Large intestine (tissue), 12 donors: ENCODE results near the gene CCDC83. TPM values are rescaled to one million over a fixed set of nuclear protein-coding genes. Genes with fewer than 3 reads are reported as not detected.

Experiments
- DNase-seq, 2 donors: peaks; one replicate each; pipeline versions ENCODE4 v3.0.0 to v3.0.0-alpha.2; 2013
- H3K27ac ChIP-seq: one replicate; pipeline ENCODE4 v1.5.1; 2013; ENCODE audit warnings: low read length
- H3K27me3 ChIP-seq: 2 replicates; pipeline ENCODE4 v1.6.1; 2013; ENCODE audit warnings: low read length; ENCODE audit not compliant: control insufficient read depth, insufficient read depth
- H3K36me3 ChIP-seq: 2 replicates; pipeline ENCODE4 v1.6.1; 2013; ENCODE audit warnings: low read length; ENCODE audit not compliant: control insufficient read depth, insufficient read depth
- H3K4me1 ChIP-seq: one replicate; pipeline ENCODE4 v1.6.1; 2013; ENCODE audit warnings: low read length; ENCODE audit not compliant: control insufficient read depth, insufficient read depth
- H3K4me3 ChIP-seq: one replicate; pipeline ENCODE4 v1.5.1; 2013; ENCODE audit warnings: low read length
- H3K9me3 ChIP-seq: one replicate; pipeline ENCODE4 v1.6.1; 2013; ENCODE audit warnings: mild to moderate bottlenecking, low read depth, low read length, moderate library complexity; ENCODE audit not compliant: control insufficient read depth
- WGBS: methylation state at CpG from one replicate; pipeline ENCODE4 v1.1.5; 2013; ENCODE audit warnings: low lambda C conversion rate; ENCODE audit not compliant: insufficient coverage; 5-methylcytosine and 5-hydroxymethylcytosine counted together
- long read RNA-seq, 11 donors: transcript quantifications; one replicate each; lab custom pipeline, GENCODE V29; 2026
- polyA plus RNA-seq: library from polyadenylated mRNA; unstranded; fragments of 120-200 nt; gene quantifications from one replicate; pipeline ENCODE4 v1.2.1, GENCODE V29; 2013

Gene CCDC83
- 0.04 TPM for polyA plus RNA-seq
- long read RNA-seq, donor 1: 0 reads
- long read RNA-seq, donor 2: 0 reads
- long read RNA-seq, donor 3: 0 reads
- long read RNA-seq, donor 4: 0 reads
- long read RNA-seq, donor 5: 0 reads
- long read RNA-seq, donor 6: 0 reads
- long read RNA-seq, donor 7: 0 reads
- long read RNA-seq, donor 8: 0 reads
- long read RNA-seq, donor 9: 0 reads
- long read RNA-seq, donor 10: 0 reads
- long read RNA-seq, donor 11: 0 reads

DNA sequence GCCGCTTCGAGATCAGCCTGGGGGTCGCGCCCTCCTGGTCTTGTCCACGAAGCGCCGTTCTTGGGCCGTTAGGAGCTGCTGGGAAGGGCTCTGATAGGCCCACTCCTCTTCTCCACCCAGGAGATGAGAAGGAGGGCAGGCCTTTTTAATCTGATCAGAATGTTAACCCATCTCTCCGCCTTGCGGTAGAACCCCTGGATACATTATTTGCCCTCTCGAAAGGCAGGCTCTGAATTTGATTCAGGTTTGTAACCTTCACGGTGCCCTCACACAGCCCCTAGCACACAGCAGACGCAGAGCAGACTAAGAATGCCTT lies at the start of gene CCDC83:
TSS of gene CCDC83 (plus strand) at position 43 of the 316 bp plus-strand sequence. CDS start 9,741 bp downstream, outside the sequence.
- peak within 1 kb of the TSS; percentile 61 for H3K4me3 ChIP-seq
- no CpG with 5 or more reads among the region's 13 CpGs for WGBS
- H3K36me3 ChIP-seq: no peaks in the 10 kb centered on the region
- peaks cover 11% of the 10 kb centered on the region for H3K9me3 ChIP-seq
- DNase-seq: no peak
- peaks cover 5% of the 10 kb centered on the region for H3K4me1 ChIP-seq
- peak within 1 kb of the TSS; percentile 71 for H3K27ac ChIP-seq
- no peaks in the 10 kb centered on the region for H3K27me3 ChIP-seq

DNA sequence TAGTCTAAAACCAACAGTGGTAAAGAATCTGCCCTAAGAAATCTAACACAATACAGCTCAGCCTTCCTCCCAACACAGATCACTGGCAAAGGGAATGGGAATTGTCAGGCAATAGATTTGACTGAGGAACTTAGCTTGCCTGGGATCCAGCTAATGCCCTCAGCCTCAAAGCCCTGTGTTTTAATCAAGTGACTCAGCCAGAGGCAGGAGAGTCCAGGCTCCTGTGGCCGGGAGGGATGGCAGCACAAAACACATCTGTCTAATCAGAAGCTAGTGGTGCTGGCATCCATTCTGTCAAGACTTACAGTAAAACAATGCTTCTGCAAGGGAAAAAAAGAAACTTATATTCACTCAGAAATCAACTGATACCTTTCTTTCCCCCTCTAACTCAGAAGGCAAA lies 49.8 kb upstream of the CCDC83 start:
- no peaks in the 10 kb centered on the region for H3K27me3 ChIP-seq
- H3K36me3 ChIP-seq: no peaks in the 10 kb centered on the region
- no peak for DNase-seq
- H3K9me3 ChIP-seq: no peaks in the 10 kb centered on the region
- WGBS: no CpG with 5 or more reads among the region's 1 CpG
- H3K4me3 ChIP-seq: no peak overlapping the region
- H3K27ac ChIP-seq: no peak overlapping the region
- H3K4me1 ChIP-seq: peaks cover 9% of the 10 kb centered on the region

DNA sequence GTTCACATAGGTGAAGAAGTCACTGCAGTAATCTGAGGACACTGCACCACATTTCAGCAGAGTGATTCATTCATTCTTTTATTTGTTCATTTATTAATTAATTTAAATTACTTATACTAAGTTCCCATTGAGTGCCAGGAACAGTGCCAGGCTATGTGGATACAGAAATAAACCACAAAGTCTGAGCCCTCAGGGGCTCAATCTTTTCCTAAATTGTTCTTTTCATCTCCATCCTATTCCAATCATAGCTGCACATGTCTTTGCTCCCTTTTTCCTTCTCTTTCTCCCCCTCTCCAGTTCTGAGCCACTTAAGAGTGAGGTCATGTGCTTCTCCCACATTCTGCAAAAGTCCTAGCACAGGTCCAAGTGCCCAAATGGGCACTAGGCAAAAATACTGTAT lies 49.2 kb upstream of the CCDC83 start:
- Histone ChIP-seq H3K36me3 (no peaks in the 10 kb centered on the region), H3K9me3 (no peaks in the 10 kb centered on the region), H3K27me3 (no peaks in the 10 kb centered on the region), H3K4me1 (peaks cover 11% of the 10 kb centered on the region), H3K4me3 (no peak overlapping the region), H3K27ac (no peak overlapping the region)
- no peak for DNase-seq

DNA sequence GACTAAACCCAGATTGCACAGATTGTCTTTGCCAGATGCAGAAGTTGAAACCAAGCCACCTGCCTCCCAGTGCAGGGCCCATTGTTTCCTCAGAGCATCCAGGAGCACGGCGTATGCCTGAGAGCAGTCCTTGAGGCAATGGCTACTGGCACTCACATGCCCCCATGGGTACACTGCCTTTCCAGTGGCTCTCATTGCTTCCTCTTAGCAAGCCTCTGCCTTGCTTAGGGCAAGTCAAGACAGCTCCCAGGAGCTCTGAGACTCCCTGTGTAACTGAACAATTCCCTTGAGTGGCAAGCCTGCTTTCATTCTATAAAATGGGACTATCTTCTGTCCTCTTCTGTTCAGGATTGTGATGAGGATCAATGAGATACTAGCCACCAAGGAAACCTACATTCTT lies 48.3 kb upstream of the CCDC83 start:
- no peaks in the 10 kb centered on the region for H3K9me3 ChIP-seq
- DNase-seq: no peak
- H3K27me3 ChIP-seq: no peaks in the 10 kb centered on the region
- H3K27ac ChIP-seq: no peak overlapping the region
- peaks cover 16% of the 10 kb centered on the region for H3K4me1 ChIP-seq
- no peaks in the 10 kb centered on the region for H3K36me3 ChIP-seq
- WGBS: no CpG with 5 or more reads among the region's 2 CpGs
- no peak overlapping the region for H3K4me3 ChIP-seq

DNA sequence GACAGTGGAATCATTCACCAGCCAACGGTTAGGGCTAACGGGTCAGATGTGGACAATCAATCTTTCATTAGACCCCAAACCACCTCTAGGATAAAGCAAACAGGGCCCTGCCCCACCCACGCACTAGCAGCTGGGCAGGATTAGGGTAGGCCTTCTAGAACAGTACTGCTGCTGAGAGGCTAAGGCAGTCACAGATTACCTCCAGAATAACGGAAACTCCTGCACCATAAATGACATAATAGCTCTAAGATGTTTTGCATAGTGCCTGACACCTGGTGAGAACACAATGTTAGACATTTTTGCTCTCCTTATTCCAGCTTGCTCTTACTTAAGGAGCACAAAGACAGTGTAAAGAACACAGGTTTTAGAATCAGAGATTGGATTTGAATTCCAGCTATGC lies 46.0 kb upstream of the CCDC83 start:
- 60% methylated on average over 1 of the region's 4 CpGs for WGBS
- Histone ChIP-seq H3K36me3 (no peaks in the 10 kb centered on the region), H3K4me1 (peaks cover 25% of the 10 kb centered on the region), H3K27me3 (no peaks in the 10 kb centered on the region), H3K9me3 (no peaks in the 10 kb centered on the region), H3K27ac (no peak overlapping the region), H3K4me3 (no peak overlapping the region)
- no peak for DNase-seq

DNA sequence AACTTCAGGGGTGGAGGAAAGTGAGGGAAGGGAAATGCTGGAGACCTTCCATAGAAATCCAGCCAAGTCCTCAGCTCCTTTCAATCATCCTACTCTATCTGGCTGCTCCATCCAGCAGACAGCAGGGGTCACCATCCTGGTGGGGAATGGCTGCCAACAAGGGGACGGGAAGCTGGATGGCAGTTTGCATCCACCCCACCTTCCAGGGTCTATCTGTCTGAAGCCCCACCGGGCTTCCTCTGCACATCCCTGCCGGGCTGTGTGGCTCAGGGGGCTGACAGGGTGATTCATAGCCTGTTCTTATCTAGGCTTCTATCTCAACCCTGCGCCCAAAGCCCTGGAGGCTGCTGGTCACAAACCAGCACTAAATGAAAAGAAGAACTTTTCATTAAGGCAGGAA lies 45.3 kb upstream of the CCDC83 start:
- no CpG with 5 or more reads among the region's 4 CpGs for WGBS
- Histone ChIP-seq H3K4me1 (peaks cover 27% of the 10 kb centered on the region), H3K27ac (no peak overlapping the region)

DNA sequence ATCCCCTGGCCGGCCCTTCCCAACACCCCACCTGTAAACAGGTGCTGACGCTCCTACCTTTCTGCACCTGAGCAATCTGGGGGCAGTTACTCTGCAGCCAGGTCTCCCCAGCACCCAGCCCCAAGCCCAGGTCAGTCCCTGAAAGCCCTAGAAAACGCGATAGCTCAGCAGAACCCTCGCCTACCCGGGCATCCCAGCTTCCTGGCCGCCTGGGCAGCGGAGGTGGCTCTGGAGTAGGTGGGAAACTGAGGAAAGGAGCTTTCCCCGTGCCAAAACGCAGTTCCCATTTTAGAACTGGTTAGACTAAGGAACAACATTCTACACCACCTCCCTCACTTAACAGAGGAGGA lies 44.7 kb upstream of the CCDC83 start:
- Histone ChIP-seq H3K9me3 (no peaks in the 10 kb centered on the region), H3K27me3 (no peaks in the 10 kb centered on the region), H3K36me3 (no peaks in the 10 kb centered on the region), H3K4me1 (peaks cover 27% of the 10 kb centered on the region), H3K4me3 (peak overlapping the region; percentile 50), H3K27ac (no peak overlapping the region)
- no peak for DNase-seq
- WGBS: no CpG with 5 or more reads among the region's 10 CpGs

More for the DNA sequence above, 45.3 kb upstream of the CCDC83 start:
- H3K36me3 ChIP-seq: no peaks in the 10 kb centered on the region
- H3K27me3 ChIP-seq: no peaks in the 10 kb centered on the region
- no peaks in the 10 kb centered on the region for H3K9me3 ChIP-seq
- DNase-seq: peak in 1 of 2 donors; percentile 32
- peak overlapping the region; percentile 50 for H3K4me3 ChIP-seq

DNA sequence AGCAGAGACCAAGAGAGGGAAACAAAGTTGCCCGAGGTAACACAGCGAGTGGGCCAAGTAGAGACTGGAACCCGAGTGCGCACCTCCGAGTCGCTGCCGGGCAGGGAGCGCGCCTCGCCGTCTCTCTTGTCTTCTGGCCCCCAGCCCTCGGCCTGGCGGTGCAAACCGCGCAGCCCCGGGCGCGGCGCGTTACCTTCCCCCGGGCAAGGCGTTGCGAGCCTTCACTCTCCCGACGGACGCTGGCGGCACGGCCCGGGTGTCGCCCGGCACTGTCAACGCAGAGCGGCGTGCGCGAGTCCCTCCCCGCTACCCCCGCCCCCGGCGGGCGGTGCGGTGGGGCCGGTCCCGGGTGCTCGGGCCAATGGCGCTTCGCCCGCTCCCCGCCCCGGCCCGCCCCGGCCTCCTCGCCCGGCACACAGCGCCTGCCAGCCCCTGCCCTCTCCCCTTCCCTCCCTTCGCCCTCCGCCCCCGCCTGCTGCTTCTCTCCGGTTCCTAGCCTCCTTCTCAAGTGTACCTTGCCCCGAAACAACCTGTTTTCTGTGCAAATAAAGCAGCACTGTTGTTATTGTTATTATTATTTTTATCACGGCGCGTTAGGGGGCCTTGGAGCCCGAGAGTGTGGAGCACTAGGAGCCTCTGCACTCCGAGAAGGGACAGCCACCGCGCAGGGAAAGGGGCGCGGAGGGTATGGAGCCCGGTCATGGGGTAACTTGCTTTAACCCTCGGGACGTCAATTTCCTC lies 44.1 kb upstream of the CCDC83 start, which contains the start of gene SYTL2:
TSS of gene SYTL2 (minus strand) at position 271 of the 741 bp plus-strand sequence. CDS start 53,416 bp downstream, outside the sequence.
- Histone ChIP-seq H3K27me3 (no peaks in the 10 kb centered on the region), H3K4me1 (peaks cover 27% of the 10 kb centered on the region), H3K36me3 (no peaks in the 10 kb centered on the region), H3K27ac (no peak within 1 kb of the TSS), H3K9me3 (no peaks in the 10 kb centered on the region), H3K4me3 (peak within 1 kb of the TSS; percentile 50)
- DNase-seq: peak; percentile 68 to 87
- 33% methylated on average over 2 of the region's 72 CpGs for WGBS

DNA sequence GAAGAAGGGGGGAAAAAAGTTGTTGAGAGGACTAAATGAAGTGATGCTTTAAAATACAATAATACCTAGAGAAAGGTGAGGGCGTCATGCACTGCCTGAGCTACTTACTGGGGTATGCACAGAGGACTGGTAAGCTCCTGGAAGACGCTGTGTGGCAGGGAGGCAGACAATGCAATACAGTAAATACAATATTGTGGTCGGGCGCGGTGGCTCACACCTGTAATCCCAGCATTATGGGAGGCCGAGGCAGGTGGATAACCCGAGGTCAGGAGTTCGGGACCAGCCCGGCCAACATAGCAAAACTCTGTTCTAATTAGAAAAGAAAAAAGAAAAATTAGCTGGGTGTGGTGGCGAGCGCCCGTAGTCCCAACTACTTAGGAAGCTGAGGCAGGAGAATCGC lies 43.6 kb upstream of the CCDC83 start:
- Histone ChIP-seq H3K9me3 (no peaks in the 10 kb centered on the region), H3K4me3 (peak overlapping the region; percentile 29)

DNA sequence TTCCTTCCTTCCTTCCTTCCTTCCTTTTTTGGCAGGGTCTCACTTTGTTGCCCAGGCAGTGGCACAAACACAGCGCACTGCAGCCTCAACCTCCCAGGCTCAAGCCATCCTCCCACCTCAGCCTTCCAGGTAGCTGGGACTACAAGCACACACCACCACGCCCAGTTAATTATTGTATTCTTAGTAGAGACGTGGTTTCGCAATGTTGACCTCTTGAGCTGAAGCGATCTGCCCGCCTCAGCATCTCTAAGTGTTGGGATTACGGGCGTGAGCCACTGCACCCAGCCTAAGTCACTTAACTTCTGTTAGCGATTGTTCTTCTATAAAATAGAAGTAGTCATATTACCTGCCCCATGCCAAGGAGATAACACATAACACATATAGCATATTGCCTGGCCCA lies 41.5 kb upstream of the CCDC83 start:
- Histone ChIP-seq H3K27ac (no peak overlapping the region), H3K9me3 (no peaks in the 10 kb centered on the region), H3K27me3 (no peaks in the 10 kb centered on the region), H3K4me1 (peaks cover 27% of the 10 kb centered on the region), H3K36me3 (no peaks in the 10 kb centered on the region), H3K4me3 (no peak overlapping the region)
- no CpG with 5 or more reads among the region's 9 CpGs for WGBS
- DNase-seq: peak; percentile 86 to 93

More for the DNA sequence above, 43.6 kb upstream of the CCDC83 start:
- Histone ChIP-seq H3K4me1 (peaks cover 27% of the 10 kb centered on the region), H3K36me3 (no peaks in the 10 kb centered on the region), H3K27ac (no peak overlapping the region), H3K27me3 (no peaks in the 10 kb centered on the region)
- DNase-seq: no peak
- no CpG with 5 or more reads among the region's 13 CpGs for WGBS
